Activated CD8-positive, alpha-beta memory T cell treated with anti-CD3 and anti-CD28 coated beads, Interleukin-2, amount 50 U/mL, for 24 hours (primary cell): ENCODE data around the gene BABAM2.

Source experiments
- DNase-seq: peaks from one replicate; pipeline ENCODE4 v3.0.0-alpha.2; 2020; ENCODE audit errors: extremely low read depth

The BABAM2 gene

DNA sequence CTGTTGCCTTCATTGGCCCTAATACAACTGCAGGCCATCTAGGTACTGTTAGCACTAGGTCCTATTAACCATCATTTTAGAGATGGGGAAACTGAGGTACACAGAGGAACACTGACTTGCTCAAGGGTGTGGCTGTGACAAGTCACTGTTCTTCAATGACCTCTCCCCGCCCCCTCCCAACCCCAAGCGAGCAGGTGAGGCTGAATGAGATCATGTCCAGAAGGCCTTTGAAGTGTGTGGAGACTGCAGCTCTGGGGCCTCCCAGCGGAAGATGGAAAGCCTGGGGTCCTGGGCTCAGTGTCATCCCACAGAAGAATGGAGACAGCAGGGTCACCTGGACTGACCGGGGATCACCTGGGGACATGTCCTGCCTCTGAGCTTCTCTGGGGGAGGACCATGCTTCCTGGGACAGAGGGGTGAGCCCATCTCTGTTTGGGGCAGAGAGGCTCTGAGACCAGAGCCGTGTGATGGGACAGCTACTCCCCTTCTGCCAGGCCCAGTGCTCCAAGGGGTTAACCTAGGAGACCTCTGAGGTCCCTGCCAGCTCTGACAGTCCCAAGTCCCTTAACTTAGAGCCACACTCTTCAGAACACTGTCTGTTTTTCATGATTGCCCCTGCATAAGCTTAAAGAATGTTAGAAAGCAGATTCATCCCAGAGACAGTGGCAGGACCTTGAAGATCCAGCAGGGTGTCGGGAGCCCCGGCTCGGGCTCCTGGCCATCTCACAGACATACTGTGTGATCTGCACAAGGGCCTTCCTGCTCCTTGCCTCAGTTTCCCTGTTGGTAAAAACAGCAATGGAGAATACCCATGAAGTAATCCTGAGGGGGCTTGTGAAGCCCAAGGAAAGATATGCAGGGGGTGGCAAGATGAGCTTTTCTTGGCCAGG is 485.5 kb downstream of the BABAM2 start:
- no peak for DNase-seq

DNA sequence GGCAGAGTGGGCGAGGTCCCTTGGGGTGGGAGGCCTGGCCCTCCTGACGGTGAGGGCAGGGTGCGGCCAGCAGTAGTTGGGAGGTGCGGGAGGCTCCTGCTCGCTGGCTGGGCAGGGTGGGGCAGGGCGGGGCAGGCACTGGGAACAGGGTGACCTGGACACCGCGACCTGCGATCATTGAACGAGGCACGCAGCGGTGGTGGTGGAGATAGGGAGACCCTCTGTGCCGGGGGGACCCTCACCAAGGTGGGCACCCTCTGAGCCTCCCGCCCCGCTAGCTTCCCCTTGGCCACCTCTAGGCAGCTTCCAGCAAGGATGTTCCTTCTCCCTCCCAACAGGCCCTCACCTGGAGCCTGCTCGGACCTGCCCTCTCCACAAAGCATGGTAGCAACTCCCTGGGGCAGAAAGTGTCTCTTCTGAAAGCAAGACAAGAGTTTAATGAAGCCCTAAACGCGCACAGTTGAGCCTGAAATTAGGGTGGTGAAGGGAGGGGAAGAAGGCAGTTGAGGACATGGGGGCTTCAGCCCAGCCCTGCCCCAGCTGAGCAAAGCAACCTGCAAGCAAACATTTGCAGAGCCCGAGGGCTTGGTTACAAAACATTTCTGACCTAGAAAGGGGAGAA is 486.8 kb downstream of the BABAM2 start:
- no peak for DNase-seq

DNA sequence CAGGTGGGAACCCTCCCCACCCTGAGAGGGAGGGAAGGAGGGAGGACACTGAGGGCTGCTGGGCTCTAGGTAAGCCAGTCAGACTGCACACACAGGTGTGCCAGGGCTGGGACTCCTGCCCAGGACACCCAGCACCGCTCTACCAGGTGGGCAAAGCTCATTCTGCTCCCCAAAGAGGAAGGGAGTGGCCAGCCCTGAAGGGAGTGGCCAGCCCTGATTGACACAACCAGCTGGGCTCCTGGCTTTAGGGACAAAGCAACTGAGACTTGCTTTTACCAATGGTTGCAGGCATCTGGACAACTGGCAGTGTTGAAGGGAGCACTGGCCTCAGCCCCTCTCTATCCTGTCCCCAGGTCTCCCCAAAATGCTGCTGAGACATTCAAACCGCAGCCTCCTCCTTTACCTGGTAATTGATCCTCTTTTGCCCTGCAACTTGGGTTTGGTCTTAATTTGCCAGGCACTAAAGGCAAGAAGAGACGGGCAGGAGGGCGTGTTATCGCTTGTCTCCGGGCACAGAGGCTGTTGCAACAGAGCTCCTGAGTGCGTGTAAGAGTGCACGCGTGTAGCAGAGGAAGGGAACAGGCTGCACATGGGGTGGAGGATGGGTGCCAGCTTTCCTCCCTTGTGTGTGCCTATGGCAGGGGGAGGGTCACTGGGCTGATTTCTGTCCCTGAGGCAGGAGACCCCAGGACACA is 487.6 kb downstream of the BABAM2 start:
- no peak for DNase-seq

GRCh38 chr2:28378679-28379584 is 488.4 kb downstream of the BABAM2 start:
- no peak for DNase-seq

- DNase-seq, result no peak
These were observed 489.7 kb downstream of the BABAM2 start for GRCh38 chr2:28380219-28380618.

GRCh38 chr2:28381225-28382180 is 491.0 kb downstream of the BABAM2 start:
- no peak for DNase-seq

DNA sequence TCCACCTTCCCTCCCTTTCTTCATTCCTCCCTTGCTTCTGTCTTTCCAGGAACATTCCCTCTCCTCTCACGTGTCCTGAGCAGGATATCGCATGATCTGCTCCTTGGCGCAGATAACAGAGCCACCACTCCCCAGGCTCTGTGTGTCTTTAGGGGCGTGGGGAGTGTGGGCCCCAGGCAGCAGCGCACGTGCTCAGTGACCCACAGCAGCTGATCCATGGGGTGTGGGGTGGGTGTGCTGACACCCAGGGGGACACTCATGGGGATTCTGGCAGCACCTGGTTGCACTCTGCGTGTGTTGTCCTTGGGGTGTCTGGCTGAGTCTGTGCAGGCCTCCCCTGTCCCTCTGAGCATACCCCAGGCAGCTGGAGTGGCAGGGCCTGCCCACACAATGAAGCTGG is 492.2 kb downstream of the BABAM2 start:
- no peak for DNase-seq

- no peak for DNase-seq
These were observed 496.8 kb downstream of the BABAM2 start for GRCh38 chr2:28387082-28387960.
